NCI-H128 (cell line): ENCODE data around the gene SULT2B1.

Experiments
- DNase-seq: peaks from one replicate; lab custom pipeline; 2025; ENCODE audit not compliant: unreplicated experiment; lab: John Stamatoyannopoulos, UW

Gene SULT2B1

DNA sequence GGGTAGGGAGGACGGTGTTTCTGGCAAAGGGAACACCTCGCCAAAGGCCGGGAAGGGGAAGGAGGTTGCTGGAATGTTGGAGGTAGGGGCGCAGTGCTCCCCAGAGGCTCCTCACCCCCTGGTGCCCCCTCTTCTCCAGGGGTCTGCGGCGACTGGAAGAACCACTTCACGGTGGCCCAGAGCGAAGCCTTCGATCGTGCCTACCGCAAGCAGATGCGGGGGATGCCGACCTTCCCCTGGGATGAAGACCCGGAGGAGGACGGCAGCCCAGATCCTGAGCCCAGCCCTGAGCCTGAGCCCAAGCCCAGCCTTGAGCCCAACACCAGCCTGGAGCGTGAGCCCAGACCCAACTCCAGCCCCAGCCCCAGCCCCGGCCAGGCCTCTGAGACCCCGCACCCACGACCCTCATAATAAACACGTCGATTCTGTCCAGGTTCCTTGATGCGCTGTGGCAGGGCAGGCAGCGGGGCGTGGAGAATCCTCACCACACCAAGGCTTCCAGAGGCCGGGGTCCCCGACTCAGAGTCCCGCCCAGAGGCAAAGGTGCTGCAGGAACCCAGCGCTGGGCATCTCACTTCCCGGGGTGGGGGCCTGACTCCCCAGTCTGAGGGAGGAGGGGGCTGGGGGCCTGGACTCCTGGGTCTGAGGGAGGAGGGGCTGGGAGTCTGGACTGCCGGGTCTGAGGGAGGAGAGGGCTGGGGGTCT, 47.2 kb downstream of the SULT2B1 start:
- no peak for DNase-seq

DNA sequence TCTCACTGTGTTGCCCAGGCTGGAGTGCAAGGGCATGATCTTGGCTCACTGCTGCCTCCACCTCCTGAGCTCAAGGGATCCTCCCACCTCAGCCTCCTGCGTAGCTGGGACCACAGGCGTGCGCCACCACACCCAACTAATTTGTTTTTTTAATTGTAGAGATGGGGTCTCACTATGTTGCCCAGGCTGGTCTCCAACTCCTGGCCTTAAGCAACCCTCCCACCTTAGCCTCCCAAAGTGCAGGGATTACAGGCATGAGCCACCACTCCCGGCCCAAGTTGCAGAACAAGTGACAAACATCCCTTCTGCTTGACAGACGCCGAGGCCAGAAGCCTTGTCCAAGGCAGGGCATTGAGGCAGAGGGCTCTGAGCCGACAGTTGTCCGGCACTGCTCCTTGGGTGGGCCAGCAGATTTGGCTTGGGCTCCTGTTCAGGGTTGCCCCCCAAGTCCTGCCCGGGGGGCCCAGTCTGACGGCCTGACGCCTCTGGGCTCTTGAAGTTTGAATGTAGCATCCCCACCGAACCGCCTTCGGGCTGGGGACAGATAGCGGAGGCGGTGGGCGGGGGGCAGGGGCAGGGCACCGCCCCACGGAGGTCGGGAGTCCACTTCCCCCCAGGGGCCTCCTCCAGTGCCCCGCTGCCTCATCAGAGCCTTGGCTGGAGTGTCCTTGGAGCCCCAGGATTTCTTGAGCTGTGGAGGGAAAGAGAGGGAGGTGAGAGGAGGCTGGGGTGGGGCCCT, 48.9 kb downstream of the SULT2B1 start:
- DNase-seq = no peak

DNA sequence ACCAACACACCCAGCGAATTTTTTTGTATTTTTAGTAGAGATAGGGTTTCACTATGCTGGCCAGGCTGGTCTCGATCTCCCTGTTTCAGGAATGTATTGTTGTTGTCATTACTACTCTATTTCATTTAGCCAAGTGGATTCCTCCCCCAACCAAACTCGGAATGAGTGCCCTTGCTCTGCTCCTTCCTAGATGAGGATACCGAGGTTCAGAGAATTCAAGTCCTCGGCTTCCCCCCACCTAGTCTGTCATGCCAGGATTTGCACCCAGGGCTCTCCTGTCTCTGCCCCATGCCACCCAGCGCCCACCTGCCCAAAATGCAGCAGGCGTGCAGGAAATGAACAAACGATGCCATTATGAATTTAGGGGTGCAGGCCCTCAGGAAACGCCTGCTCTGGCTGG, 51.0 kb downstream of the SULT2B1 start:
- no peak for DNase-seq

DNA sequence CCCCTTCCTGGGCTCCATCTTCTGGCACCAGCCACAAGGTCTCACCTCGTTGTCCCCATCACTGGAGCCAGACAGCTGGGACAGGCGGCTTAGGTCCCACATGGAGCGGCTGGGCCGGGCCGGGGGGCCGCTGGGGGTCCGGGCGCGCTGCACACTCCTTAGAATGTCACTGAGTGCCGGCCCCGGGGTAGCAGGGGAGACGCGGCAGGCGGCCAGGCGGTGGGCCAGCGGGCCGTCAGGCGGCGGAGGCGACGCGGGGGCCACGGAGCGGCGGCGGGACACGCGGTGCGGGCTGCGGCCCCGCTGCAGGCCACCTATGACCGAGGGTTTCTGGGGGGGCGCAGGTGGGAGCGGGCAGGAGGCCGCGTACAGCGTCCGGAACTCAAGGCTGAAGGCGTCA, 51.5 kb downstream of the SULT2B1 start:
- DNase-seq = no peak

DNA sequence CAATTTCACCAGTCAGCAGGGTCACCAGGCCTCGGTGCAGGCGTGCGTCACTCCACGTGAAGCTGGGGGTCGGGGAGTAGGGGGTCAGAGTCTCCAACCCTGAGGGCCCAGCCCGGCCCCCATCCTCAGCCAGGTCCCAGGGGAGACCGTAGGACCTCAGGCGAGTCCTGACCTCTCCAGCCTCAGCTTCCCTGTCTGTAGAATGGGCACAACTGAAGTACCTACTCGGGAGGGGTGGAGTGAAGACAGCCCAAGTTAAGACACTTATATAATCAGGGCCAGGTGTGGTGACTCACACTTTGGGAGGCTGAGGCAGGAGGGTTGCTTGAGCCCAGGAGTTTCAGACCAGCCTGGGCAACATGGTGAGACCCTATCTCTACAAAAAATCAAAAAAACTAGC, 51.9 kb downstream of the SULT2B1 start:
- no peak for DNase-seq

DNA sequence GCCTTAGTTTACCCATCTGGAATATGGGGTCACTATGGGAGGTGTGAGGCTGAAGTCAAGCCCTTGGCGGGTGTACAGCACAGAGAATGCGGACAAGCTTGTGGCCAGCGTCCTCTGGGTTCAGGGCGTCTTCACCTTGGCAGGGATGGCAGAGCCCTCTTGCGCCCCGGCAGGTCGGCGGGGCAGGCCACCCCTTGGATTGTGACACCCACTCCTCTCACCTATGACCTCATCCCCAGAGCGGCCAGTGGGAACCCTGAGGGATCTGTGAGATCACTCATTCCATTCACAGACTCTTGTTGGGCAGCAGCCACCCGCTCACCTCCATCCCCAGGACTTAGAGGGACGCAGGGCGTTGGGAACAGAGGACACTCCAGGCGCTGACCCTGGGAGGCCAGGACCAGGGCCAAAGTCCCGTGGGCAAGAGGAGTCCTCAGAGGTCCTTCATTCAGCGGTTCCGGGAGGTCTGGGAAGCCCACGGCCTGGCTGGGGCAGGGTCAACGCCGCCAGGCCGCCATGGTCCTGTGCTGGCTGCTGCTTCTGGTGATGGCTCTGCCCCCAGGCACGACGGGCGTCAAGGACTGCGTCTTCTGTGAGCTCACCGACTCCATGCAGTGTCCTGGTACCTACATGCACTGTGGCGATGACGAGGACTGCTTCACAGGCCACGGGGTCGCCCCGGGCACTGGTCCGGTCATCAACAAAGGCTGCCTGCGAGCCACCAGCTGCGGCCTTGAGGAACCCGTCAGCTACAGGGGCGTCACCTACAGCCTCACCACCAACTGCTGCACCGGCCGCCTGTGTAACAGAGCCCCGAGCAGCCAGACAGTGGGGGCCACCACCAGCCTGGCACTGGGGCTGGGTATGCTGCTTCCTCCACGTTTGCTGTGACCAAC, 54.7 kb downstream of the SULT2B1 start, which contains the start of gene SPACA4:
Gene SPACA4 (plus strand): TSS at position 280 of the 896 bp plus-strand sequence. CDS start 237 bp downstream, at position 517.
- no peak for DNase-seq

DNA sequence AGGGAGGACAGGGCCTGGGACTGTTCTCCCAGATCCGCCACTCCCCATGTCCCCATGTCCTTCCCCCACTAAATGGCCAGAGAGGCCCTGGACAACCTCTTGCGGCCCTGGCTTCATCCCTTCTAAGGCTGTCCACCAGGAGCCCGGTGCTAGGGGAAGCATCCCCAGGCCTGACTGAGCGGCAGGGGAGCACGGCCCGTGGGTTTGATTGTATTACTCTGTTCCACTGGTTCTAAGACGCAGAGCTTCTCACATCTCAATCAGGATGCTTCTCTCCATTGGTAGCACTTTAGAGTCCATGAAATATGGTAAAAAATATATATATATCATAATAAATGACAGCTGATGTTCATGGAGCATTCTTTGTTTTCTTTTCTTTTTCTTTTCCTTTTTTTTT, 55.4 kb downstream of the SULT2B1 start:
- no peak for DNase-seq

DNA sequence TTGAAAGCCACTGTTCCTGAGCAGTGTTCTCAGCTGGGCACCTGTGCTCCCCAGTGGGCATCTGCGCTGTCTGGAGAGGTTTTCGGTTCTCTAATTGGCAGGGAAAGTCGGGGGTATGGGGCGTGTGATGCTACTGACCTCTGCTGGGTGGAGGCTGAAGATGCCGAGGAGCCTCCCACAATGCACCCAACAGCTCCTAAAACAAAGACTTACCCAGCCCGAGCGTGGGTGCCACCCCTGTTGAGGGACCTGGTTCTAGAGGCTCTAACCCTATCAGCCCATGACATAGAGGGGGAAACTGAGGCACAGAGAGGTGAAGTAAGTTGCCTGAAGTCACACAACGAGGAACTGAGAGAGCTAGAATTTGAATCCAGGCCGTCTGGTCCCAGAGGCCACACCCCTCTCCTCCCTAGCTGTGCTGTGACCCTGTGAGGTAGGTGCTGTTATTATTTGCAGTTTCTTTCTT, 56.9 kb downstream of the SULT2B1 start:
- peak; percentile 19 for DNase-seq

DNA sequence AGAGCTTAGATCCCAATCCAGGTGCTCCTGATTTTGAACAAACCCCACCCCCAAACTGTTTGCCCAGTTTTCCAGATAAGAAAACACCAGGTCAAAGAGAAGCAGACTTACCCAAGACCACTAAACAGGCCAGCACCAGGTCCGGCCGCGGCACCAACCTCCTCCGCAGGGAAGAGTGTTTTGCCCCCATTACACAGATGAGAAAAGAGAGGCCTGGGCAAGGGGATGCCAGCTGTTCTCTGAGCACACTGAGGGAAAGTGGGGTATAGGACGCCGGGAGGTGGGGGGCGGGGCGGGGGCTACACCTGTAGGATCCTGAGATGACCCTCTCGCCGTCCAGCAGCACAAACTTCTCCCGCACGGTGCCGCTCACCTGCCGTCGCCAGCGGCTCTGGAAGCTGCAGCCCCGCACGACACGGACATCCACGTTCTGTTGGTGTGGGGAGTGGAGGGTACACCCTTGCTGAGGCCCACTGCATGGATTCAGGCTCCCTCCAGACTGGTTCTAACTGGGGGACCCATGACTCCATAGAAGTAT, 57.7 kb downstream of the SULT2B1 start:
- no peak for DNase-seq

DNA sequence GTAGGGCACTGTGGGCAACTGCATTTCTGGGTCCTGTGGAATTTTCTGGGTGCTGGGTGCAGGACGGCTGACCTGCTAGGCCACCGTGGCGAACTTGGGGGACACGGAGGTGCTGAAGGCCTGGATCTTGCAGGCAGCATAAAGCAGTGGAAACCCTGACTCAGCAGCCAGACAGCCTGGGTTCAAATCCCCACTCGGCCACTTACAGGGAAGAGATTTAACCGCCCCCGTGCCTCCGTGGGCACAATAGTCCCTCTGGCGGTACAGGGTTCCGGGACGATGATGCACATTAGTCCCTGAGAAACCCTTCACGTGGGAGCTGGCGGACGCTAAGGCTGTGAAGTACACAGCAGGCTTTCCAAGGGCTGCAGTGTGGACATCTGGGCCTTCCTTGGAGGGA, 59.9 kb downstream of the SULT2B1 start:
- DNase-seq = no peak

DNA sequence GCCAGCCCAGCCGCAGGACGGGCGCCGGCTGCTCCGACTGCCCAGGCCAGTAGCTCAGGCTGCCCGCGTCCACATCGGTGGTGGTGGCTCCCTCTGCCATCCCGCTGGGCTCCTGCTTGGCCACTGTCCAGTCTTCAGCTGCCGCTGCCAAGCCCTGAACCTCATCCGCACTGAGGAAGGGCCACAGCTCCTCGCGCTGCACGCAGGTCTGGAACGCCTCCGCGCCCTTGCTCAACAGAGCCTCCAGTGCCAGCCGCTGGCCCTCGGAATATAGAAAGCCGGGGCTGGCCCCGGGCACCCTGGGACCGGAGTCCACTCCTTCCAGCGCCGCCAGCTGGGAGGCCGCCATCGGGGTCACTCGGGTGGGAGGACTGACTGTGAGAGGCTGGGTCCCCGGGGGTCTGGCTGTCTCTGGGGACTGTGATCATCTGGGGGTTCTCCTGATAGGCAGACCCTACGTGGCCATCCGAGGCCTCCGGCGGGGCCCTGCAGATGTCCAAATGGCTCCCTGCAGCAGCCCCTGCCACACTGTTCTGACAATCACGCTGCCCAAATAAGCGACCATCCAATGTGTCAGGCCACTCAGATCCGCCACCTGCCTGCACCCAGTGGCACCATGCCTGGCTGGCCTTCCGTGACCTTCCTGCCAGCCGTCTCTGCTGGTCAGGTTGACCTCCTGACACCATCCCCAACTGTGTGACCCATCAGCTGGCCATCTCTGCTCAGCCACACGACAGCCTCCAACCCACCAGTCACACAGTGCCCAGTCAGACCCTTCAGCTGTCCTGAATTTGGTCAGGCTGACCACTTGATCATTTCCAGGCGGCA, 61.3 kb downstream of the SULT2B1 start:
- no peak for DNase-seq

DNA sequence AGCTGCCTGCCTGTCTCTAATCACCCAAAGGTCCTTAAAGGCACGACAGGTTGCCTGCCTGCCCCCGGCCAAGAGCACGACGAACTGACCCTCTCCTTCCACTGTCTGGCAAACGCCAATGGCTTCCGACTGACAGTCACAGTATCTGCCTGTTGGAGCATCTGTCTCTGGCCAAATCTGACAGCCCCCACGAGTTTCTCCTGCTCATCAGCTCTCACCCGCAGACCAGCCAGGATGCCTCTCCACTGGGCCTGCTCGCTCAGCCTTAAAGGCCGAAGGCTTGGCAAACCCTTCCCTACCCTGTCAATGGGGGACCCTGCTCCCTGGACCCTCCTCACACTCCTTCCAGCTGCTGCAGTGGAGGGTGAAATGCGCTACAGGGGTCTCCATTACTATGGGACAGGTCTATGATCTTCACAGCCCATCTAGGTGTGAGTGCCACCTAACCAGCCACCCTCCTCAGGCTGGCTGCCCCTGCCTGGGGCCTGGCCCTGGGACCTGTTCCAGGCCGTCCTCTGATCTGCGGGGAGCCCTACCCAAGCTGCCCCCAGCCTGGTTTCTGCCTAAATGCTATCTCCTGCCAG, 62.0 kb downstream of the SULT2B1 start:
- no peak for DNase-seq

DNA sequence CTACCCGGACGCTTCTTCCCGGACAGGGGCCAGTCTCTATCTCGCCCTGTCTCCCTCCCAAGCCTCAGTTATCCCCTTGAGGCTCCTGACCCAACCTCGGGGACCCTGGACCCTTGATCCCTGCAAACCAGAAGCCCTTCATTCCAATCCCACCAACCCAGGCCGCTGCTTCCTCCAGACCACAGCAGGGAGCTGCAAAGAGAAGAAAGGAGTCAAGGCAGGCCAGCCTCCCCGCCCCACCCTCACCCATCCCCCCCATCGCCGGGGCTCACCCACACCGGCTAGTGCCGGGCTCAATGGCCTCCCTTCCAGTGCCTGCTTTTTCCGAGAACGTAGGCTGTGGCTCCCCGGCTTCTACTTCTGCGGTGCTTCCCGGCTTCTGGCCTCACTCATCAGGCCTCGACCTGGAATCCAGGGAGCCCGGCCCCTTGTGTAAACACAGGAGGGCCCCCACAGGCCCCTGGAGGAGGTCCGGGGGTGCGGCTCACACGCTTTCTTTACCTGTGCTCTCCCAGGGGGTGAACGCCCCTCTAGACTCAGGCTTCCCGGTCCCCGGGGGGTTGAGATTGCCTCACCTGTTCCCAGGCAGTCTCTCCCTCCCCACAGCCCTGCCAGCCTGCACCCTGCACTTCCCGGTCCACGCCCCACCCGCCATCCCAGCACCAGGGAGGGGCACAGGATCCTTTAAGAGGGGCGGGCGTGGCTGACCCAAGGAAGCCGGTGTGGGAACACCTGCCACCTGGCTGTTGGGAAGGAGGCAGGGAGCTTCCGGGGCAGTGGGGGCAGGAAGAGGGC, 62.7 kb downstream of the SULT2B1 start, which contains the start of gene FAM83E:
Gene FAM83E (minus strand): TSS at position 641 of the 795 bp plus-strand sequence. CDS start 1,704 bp downstream, outside the sequence.
- DNase-seq = no peak

DNA sequence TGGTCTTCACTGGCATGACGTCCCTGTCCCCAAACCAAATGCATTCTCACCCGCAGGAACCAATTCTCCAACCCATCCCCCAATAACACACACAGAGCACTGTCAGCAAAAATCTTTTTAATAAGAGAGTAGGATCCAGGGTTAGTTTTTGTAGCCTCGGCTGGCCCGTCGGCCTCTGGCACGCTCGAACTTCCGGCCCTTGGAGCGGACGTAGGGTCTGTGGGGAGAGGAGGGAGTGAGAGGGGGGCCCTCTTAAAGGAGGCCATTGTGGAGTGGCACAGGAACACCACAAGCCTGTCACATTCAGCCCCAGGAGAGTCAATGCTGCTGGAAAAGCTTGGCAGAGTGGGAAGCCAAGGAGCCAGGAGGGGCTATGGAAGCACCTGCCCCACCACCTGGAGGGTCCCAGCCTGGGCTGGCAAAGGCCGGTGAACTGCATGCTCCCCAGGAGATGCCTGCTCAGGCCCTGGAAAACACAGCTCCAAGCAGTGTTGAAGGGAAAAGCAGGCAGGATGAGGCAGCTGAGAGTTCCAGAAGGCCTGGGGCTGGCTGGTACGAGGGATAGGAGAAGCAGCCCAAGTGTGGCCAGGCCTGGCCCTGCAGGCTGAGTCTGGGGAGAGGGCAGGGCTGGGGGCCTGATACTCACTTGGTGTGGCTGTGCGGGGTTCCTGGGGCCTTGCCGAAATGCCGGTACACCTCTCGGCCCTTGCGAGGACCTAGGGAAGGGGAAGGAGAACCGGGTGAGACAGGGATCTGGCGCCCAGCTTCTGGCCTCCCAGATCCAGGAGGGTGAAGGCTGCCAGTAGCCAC, 63.5 kb downstream of the SULT2B1 start:
- no peak for DNase-seq

DNA sequence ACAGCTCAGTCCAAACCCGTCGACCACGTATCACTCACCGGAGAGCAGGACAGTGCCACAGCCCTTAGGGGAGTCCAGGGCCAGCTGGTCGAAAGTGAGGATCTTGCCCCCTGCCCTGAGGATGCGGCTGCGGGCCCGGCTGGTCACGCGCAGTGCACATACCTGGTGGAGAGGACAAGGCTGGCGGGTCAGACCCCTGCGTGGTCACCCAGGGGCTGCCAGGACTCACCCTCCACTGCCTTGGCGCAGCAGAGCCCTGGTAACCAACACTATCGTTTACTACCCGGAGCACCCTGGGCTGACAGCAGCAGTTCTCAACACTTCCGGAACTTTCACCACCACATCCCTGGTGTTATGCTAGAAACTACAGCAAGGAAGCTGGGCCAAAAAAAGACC, 64.1 kb downstream of the SULT2B1 start:
- DNase-seq = no peak

DNA sequence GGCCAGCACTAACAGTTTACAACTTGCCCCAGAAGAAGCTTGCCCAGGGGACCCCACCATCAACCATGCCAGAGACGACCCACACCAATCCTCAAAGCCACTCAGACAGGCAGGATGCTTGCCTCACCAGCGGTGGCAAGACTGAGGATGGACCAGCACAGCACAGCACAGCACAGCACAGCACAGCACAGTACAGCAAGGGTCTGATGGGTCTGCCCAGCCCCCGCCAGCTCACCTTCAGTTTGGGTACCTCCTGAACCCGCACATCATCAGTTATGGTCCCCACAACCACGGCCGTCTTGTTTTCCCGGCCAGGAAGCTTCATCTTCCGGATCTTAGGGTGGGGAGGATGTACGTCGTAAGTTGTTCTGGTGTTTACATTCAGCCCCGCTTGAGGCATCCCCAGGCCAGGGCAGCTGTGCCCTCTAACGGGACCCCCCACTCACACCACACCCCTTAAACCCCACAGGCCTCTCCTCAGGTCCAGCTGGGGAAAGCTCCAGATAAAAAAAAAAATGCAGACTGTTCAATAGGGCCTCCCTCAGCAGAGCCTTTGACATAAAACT, 64.6 kb downstream of the SULT2B1 start:
- no peak for DNase-seq

DNA sequence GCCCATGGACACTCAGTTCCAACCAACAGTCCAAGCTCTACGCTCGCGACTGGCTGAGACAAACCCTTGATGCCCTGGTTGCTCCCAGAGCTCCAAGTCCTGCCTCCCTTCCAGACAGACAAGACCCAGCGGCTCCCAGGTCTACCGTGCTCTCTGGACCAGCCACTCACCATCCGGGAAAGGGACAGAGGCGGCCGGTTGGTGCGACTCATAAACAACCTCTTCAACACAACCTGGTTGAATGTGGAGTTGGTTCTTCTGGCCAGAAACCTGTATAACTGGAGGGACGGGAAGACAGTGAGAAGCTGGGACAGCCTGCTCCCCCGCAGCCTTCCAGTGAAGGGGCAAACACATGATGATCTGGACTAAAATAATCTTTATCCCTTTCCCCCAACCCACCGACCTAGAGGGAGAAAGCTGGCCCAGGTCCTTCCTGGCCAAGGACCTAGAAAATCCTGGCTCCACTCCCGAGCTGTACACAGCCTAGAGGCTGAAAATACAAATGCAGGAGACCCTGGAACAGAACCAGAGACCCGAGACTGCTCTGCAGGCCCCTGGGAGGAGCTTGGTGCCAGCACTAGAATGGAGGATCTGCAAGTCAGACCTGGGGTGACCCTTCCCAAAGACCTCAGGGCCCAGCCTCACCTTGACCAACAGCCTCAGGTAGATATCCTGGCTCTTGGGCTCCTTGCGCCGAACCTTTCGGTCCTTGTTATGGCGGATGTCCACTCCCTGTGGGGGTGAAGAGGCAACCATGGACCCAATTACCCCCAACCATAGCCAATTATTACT, 65.4 kb downstream of the SULT2B1 start:
- no peak for DNase-seq
